Mesendoderm (in vitro differentiated cells): ENCODE results near the gene RASSF8.

Source experiments
- DNase-seq: peaks from one replicate; pipeline ENCODE4 v3.0.0; 2013
- H2AK5ac ChIP-seq: 2 replicates; pipeline ENCODE4 v1.6.1; 2013; ENCODE audit warnings: low read length, inconsistent platforms
- H2BK120ac ChIP-seq: 2 replicates; pipeline ENCODE4 v1.6.1; 2013; ENCODE audit warnings: low read depth, mild to moderate bottlenecking, low read length, moderate library complexity, mixed read lengths
- H2BK15ac ChIP-seq: replicated peaks from 2 replicates; pipeline ENCODE4 v1.6.1; 2013; ENCODE audit warnings: low read depth, mild to moderate bottlenecking, moderate library complexity
- H2BK5ac ChIP-seq: 2 replicates; pipeline ENCODE4 v1.6.1; 2013; ENCODE audit warnings: low read length, inconsistent platforms
- H3K18ac ChIP-seq: 2 replicates; pipeline ENCODE4 v1.6.1; 2013; ENCODE audit warnings: mild to moderate bottlenecking, low read length, mixed read lengths
- H3K23ac ChIP-seq: one replicate; pipeline ENCODE4 v1.6.1; 2013; ENCODE audit warnings: low read length
- H3K27ac ChIP-seq: 2 replicates; pipeline ENCODE4 v1.5.1; 2013; ENCODE audit warnings: low read depth, mild to moderate bottlenecking, inconsistent platforms, low read length, moderate library complexity
- H3K27me3 ChIP-seq: 2 replicates; pipeline ENCODE4 v1.6.1; 2013; ENCODE audit warnings: low read length, control low read depth, mild to moderate bottlenecking, inconsistent platforms; ENCODE audit not compliant: insufficient read depth, poor library complexity
- H3K36me3 ChIP-seq: 2 replicates; pipeline ENCODE4 v1.6.1; 2013; ENCODE audit warnings: low read length, inconsistent platforms; ENCODE audit not compliant: control insufficient read depth, insufficient read depth
- H3K4ac ChIP-seq: one replicate; pipeline ENCODE4 v1.6.1; 2013; ENCODE audit warnings: low read depth, mild to moderate bottlenecking, low read length, moderate library complexity
- H3K4me1 ChIP-seq: 2 replicates; pipeline ENCODE4 v1.6.1; 2013; ENCODE audit warnings: low read depth, low read length, inconsistent platforms; ENCODE audit not compliant: control insufficient read depth
- H3K4me2 ChIP-seq: 2 replicates; pipeline ENCODE4 v1.6.1; 2013; ENCODE audit warnings: low read length
- H3K4me3 ChIP-seq: 2 replicates; pipeline ENCODE4 v1.5.1; 2013; ENCODE audit warnings: mild to moderate bottlenecking, low read length
- H3K56ac ChIP-seq: one replicate; pipeline ENCODE4 v1.6.1; 2013; ENCODE audit warnings: low read length
- H3K79me1 ChIP-seq: 2 replicates; pipeline ENCODE4 v1.6.1; 2013; ENCODE audit warnings: low read length, inconsistent platforms
- H3K79me2 ChIP-seq: 2 replicates; pipeline ENCODE4 v1.6.1; 2013; ENCODE audit warnings: mild to moderate bottlenecking, low read length; ENCODE audit not compliant: control insufficient read depth, insufficient read depth
- H3K9ac ChIP-seq: 2 replicates; pipeline ENCODE4 v1.6.1; 2013; ENCODE audit warnings: low read length, inconsistent platforms
- H4K5ac ChIP-seq: one replicate; pipeline ENCODE4 v1.6.1; 2013; ENCODE audit warnings: low read length
- H4K8ac ChIP-seq: one replicate; pipeline ENCODE4 v1.6.1; 2013; ENCODE audit warnings: low read depth, mild to moderate bottlenecking, control low read depth, low read length, moderate library complexity
- WGBS: extraction: QIAGEN DNeasy Blood & Tissue Kit; methylation state at CpG from one replicate; pipeline ENCODE4 v1.1.7; 2013; ENCODE audit warnings: low lambda C conversion rate, missing lambda C conversion rate; ENCODE audit not compliant: insufficient coverage; ENCODE audit errors: extremely low coverage; 5-methylcytosine and 5-hydroxymethylcytosine counted together

The RASSF8 gene

DNA sequence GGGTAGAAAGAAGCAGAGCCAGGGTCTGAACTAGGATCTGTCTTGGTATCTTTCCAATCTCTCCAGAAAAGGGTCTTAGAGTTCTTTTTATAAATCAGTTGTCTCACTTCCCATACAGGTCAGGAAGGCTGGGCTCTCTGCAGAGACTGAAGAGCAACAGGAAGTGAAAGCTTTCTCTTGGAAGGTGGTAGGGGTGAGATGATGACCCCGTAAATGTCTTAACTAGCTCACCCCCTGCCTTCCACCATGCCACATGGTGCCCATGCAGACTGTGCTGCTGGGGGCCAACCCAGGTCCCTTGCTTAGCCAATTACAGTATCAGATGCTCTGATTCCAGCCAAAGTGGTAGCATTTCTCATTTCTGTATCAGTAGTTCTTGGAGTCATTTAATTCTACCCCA, 17.6 kb upstream of the RASSF8 start:
- no peak for DNase-seq
- Histone ChIP-seq H3K79me1 (no peaks in the 10 kb centered on the region), H2BK15ac (no peak overlapping the region), H3K9ac (no peak overlapping the region), H3K23ac (no peak overlapping the region), H3K79me2 (no peaks in the 10 kb centered on the region), H3K18ac (no peak overlapping the region), H3K4me1 (no peaks in the 10 kb centered on the region), H3K4ac (no peak overlapping the region), H3K36me3 (no peaks in the 10 kb centered on the region), H4K8ac (no peak overlapping the region), H4K5ac (no peak overlapping the region), H2BK5ac (no peak overlapping the region), H2BK120ac (no peak overlapping the region), H2AK5ac (no peak overlapping the region), H3K27me3 (no peaks in the 10 kb centered on the region), H3K4me3 (no peak overlapping the region), H3K4me2 (no peak overlapping the region), H3K56ac (no peak overlapping the region), H3K27ac (no peak overlapping the region)
- no CpG with 5 or more reads among the region's 1 CpG for WGBS

DNA sequence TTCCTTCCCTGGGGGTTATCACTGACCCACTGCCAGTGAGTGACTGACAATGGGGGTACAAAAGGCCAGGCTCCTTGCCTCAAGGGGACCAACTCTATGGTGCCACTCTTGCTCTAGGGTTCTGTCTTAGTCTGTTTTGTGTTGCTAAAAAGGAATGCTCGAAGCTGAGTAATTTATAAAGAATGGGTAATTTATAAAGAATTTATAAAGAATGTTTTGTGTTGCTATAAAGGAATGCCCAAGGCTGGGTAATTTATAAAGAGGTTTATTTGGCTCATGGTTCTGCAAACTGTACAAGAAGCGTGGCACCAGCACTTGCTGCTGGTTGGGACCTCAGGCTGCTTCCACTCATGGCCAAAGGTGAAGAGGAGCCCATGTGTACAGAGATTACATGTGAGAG, 15.8 kb upstream of the RASSF8 start:
- no peaks in the 10 kb centered on the region for H3K36me3 ChIP-seq
- no peak for DNase-seq
- H2BK120ac ChIP-seq: no peak overlapping the region
- no peak overlapping the region for H3K23ac ChIP-seq
- no peak overlapping the region for H2BK5ac ChIP-seq
- H4K5ac ChIP-seq: no peak overlapping the region
- no peak overlapping the region for H3K4me3 ChIP-seq
- H2BK15ac ChIP-seq: no peak overlapping the region
- no peaks in the 10 kb centered on the region for H3K79me1 ChIP-seq
- H3K4me2 ChIP-seq: no peak overlapping the region
- H3K56ac ChIP-seq: no peak overlapping the region
- no peaks in the 10 kb centered on the region for H3K4me1 ChIP-seq
- WGBS: 100% methylated on average over 1 of the region's 2 CpGs
- H3K9ac ChIP-seq: no peak overlapping the region
- no peaks in the 10 kb centered on the region for H3K79me2 ChIP-seq
- no peak overlapping the region for H4K8ac ChIP-seq
- H2AK5ac ChIP-seq: no peak overlapping the region
- no peak overlapping the region for H3K18ac ChIP-seq
- no peak overlapping the region for H3K4ac ChIP-seq
- H3K27me3 ChIP-seq: no peaks in the 10 kb centered on the region
- H3K27ac ChIP-seq: no peak overlapping the region

DNA sequence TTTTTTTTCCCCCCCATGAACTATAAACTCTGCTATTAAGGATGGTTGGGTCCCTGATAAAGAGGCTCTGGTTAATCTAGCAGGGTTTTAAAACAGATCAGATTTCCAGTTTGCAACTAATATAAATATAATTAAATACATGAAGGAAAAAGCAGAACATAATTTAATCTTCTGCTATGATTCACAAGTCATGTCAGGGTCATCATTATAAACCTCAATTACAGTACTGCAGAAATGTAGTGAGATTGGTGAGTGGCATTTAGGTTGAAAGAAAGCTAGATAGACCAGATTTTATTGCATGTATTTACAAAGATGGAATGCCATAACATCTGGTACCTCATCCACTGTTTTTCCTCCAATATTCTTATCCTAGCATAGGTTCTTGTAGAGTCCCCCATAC, 14.5 kb upstream of the RASSF8 start:
- Histone ChIP-seq H3K4ac (no peak overlapping the region), H3K56ac (no peak overlapping the region), H2BK15ac (no peak overlapping the region), H2BK5ac (no peak overlapping the region), H3K4me3 (no peak overlapping the region), H3K23ac (no peak overlapping the region), H3K27ac (no peak overlapping the region), H2BK120ac (no peak overlapping the region), H3K79me2 (no peaks in the 10 kb centered on the region), H4K5ac (no peak overlapping the region), H3K4me1 (no peaks in the 10 kb centered on the region), H3K18ac (no peak overlapping the region), H3K4me2 (no peak overlapping the region), H3K79me1 (no peaks in the 10 kb centered on the region), H4K8ac (no peak overlapping the region), H3K27me3 (no peaks in the 10 kb centered on the region), H3K9ac (no peak overlapping the region), H2AK5ac (no peak overlapping the region), H3K36me3 (no peaks in the 10 kb centered on the region)
- DNase-seq: no peak

DNA sequence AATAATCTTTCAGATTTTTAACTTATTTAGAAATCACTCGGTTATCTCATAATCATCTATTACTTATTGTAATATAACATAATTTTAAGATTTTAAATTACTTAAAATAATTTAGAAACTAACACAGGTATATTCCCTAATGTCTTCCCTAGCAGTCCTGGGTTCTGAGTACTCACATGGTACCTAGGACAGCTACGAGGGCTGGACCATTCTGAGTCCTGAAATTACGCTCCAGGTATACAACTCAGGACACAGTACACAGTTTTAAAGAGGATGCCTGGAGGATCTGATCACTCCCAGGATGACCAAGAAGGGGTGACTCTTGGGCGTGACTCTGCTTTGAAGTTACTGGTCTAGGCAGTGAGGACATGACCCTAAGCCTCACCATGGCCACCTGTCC, 9.1 kb upstream of the RASSF8 start:
- H3K23ac ChIP-seq: no peak overlapping the region
- no peak overlapping the region for H3K56ac ChIP-seq
- H3K4me3 ChIP-seq: no peak overlapping the region
- DNase-seq: no peak
- WGBS: no CpG with 5 or more reads among the region's 4 CpGs
- no peak overlapping the region for H4K8ac ChIP-seq
- H3K18ac ChIP-seq: no peak overlapping the region
- H3K79me2 ChIP-seq: no peaks in the 10 kb centered on the region
- H3K9ac ChIP-seq: no peak overlapping the region
- no peak overlapping the region for H2AK5ac ChIP-seq
- no peaks in the 10 kb centered on the region for H3K4me1 ChIP-seq
- no peaks in the 10 kb centered on the region for H3K36me3 ChIP-seq
- H3K4ac ChIP-seq: no peak overlapping the region
- no peak overlapping the region for H2BK5ac ChIP-seq
- no peaks in the 10 kb centered on the region for H3K27me3 ChIP-seq
- no peak overlapping the region for H2BK15ac ChIP-seq
- H4K5ac ChIP-seq: no peak overlapping the region
- H3K27ac ChIP-seq: no peak overlapping the region
- H3K4me2 ChIP-seq: no peak overlapping the region
- no peaks in the 10 kb centered on the region for H3K79me1 ChIP-seq
- no peak overlapping the region for H2BK120ac ChIP-seq

DNA sequence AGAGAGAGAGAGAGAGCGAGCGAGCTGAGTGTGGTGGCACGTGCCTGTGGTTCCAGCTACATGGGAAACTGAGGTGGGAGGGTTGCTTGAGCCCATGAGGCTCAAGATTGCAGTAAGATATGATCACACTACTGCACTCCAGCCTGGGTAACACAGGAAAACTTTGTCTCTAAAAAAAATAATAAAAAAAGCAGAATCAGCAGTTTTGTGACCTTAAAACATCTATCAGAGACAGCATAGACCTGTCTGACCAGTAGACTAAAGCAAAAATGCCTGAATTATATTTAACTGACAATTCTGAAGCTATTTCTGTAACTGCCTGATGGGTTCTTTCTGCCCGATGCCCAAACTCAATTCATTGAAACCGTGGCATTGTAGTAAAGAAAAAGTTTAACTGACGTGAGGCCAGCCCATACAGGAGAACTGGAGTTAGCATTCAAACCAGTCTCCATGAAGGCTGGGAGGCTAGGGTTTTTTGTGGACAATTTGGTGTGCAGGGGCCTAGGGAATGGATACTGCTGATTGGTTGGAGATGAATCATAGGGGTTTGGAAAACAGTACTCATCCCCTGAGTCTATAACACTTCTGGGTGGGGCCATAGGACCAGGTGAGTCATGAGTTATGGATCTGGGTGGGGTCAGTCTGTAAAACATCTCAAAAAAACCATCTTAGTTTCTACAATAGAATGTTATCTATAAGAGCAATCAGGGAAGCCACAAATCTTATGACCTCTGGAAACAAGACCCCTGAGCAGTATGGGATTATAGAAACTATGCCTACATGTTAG, 8.0 kb upstream of the RASSF8 start:
- no peak overlapping the region for H2BK120ac ChIP-seq
- no peak overlapping the region for H3K4me3 ChIP-seq
- H3K9ac ChIP-seq: no peak overlapping the region
- H2BK5ac ChIP-seq: no peak overlapping the region
- no peaks in the 10 kb centered on the region for H3K79me1 ChIP-seq
- H4K5ac ChIP-seq: no peak overlapping the region
- no peaks in the 10 kb centered on the region for H3K27me3 ChIP-seq
- H3K79me2 ChIP-seq: no peaks in the 10 kb centered on the region
- H3K36me3 ChIP-seq: no peaks in the 10 kb centered on the region
- no peak overlapping the region for H3K18ac ChIP-seq
- H3K27ac ChIP-seq: no peak overlapping the region
- H3K23ac ChIP-seq: no peak overlapping the region
- WGBS: no CpG with 5 or more reads among the region's 6 CpGs
- no peak overlapping the region for H3K4ac ChIP-seq
- no peak overlapping the region for H3K4me2 ChIP-seq
- no peaks in the 10 kb centered on the region for H3K4me1 ChIP-seq
- H4K8ac ChIP-seq: no peak overlapping the region
- H2AK5ac ChIP-seq: no peak overlapping the region
- no peak overlapping the region for H2BK15ac ChIP-seq
- no peak for DNase-seq
- H3K56ac ChIP-seq: no peak overlapping the region
